CD4-positive, alpha-beta T cell treated with Interleukin-4 for 4 hours (primary cell): Measurements from ENCODE around the gene STK35.
A peak's percentile ranks its signal among the peaks of the same experiment; 100 is the strongest.

Source experiments
- DNase-seq: peaks from one replicate; pipeline ENCODE4 v3.0.0-alpha.2; 2020

Gene STK35

GRCh38 chr20:2101057-2101864 is at the start of gene STK35:
TSS of gene STK35 (plus strand) at chr20:2101827. CDS start at chr20:2101882, 55 bp downstream.
- DNase-seq: no peak

- DNase-seq: no peak
Observed at GRCh38 chr20:2051946-2052345, 49.7 kb upstream of the STK35 start.

GRCh38 chr20:2052741-2053140 is 48.9 kb upstream of the STK35 start:
- DNase-seq: no peak

- no peak for DNase-seq
Observed at GRCh38 chr20:2053615-2054014, 48.0 kb upstream of the STK35 start.

- no peak for DNase-seq
Observed at GRCh38 chr20:2054911-2055310, 46.7 kb upstream of the STK35 start.

- DNase-seq: no peak
Observed at GRCh38 chr20:2059411-2059810, 42.2 kb upstream of the STK35 start.

GRCh38 chr20:2065099-2065498 is 36.5 kb upstream of the STK35 start:
- DNase-seq: no peak

- DNase-seq: no peak
Observed at GRCh38 chr20:2066461-2067122, 35.0 kb upstream of the STK35 start.

- DNase-seq: no peak
Observed at GRCh38 chr20:2080532-2081224, 20.9 kb upstream of the STK35 start.

- DNase-seq: no peak
Observed at GRCh38 chr20:2084703-2085102, 16.9 kb upstream of the STK35 start.

GRCh38 chr20:2086177-2086979 is 15.2 kb upstream of the STK35 start:
- no peak for DNase-seq

- no peak for DNase-seq
Observed at GRCh38 chr20:2086980-2087377, 14.6 kb upstream of the STK35 start.

GRCh38 chr20:2088891-2089290 is 12.7 kb upstream of the STK35 start:
- DNase-seq: no peak

- DNase-seq: no peak
Observed at GRCh38 chr20:2089447-2089846, 12.2 kb upstream of the STK35 start.

GRCh38 chr20:2093159-2093781 is 8.4 kb upstream of the STK35 start:
- DNase-seq: peak; percentile 23

- no peak for DNase-seq
Observed at GRCh38 chr20:2093883-2094282, 7.7 kb upstream of the STK35 start.

- peak; percentile 92 for DNase-seq
Observed at GRCh38 chr20:2101865-2102584, 398 bp downstream of the STK35 start.

- peak; percentile 84 for DNase-seq
Observed at GRCh38 chr20:2102585-2103460, 1.2 kb downstream of the STK35 start.

GRCh38 chr20:2103461-2104153 is 2.0 kb downstream of the STK35 start:
- DNase-seq: no peak

GRCh38 chr20:2104236-2104635 is 2.6 kb downstream of the STK35 start:
- no peak for DNase-seq
